CD4-positive, alpha-beta T cell treated with Interleukin-15 for 1 hour (primary cell): ENCODE results near the gene APPBP2.
"Not testable (repeated sequence)": the region's sequence is repeated elsewhere in the genome, so short reads cannot be mapped to it uniquely, and the experiment has no call there.

ENCODE experiments used
- DNase-seq: peaks from one replicate; pipeline ENCODE4 v3.0.0-alpha.2; 2020

Gene APPBP2

GRCh38 chr17:60525685-60526514, at the start of gene APPBP2:
TSS of gene APPBP2 (minus strand) at chr17:60526242. CDS start at chr17:60525931, 311 bp downstream.
- DNase-seq = peak; percentile 66

GRCh38 chr17:60573236-60574051, 47.4 kb upstream of the APPBP2 start:
- DNase-seq = no peak

- DNase-seq = no peak
These were observed 39.2 kb upstream of the APPBP2 start for GRCh38 chr17:60565233-60565632.

GRCh38 chr17:60563743-60564142, 37.7 kb upstream of the APPBP2 start:
- no peak for DNase-seq

- DNase-seq = no peak
These were observed 36.4 kb upstream of the APPBP2 start for GRCh38 chr17:60562421-60562820.

- DNase-seq = no peak
These were observed 34.8 kb upstream of the APPBP2 start for GRCh38 chr17:60560860-60561257.

- DNase-seq = no peak
These were observed 34.2 kb upstream of the APPBP2 start for GRCh38 chr17:60559995-60560859.

GRCh38 chr17:60559659-60559994, 33.6 kb upstream of the APPBP2 start:
- DNase-seq = no peak

- DNase-seq = no peak
These were observed 31.8 kb upstream of the APPBP2 start for GRCh38 chr17:60557805-60558204.

- no peak for DNase-seq
These were observed 29.7 kb upstream of the APPBP2 start for GRCh38 chr17:60555786-60556185.

- DNase-seq = no peak
These were observed 28.3 kb upstream of the APPBP2 start for GRCh38 chr17:60554377-60554788.

GRCh38 chr17:60552255-60552654, 26.2 kb upstream of the APPBP2 start:
- not testable (repeated sequence) for DNase-seq

GRCh38 chr17:60548990-60549389, 22.9 kb upstream of the APPBP2 start:
- DNase-seq = no peak

- no peak for DNase-seq
These were observed 19.6 kb upstream of the APPBP2 start for GRCh38 chr17:60545465-60546191.

GRCh38 chr17:60542071-60542470, 16.0 kb upstream of the APPBP2 start:
- no peak for DNase-seq

- no peak for DNase-seq
These were observed 14.4 kb upstream of the APPBP2 start for GRCh38 chr17:60540460-60540859.

GRCh38 chr17:60539807-60540206, 13.8 kb upstream of the APPBP2 start:
- DNase-seq = no peak

GRCh38 chr17:60538726-60539125, 12.7 kb upstream of the APPBP2 start:
- no peak for DNase-seq

GRCh38 chr17:60535382-60536279, 9.6 kb upstream of the APPBP2 start:
- no peak for DNase-seq

- no peak for DNase-seq
These were observed 8.6 kb upstream of the APPBP2 start for GRCh38 chr17:60534613-60535157.

- no peak for DNase-seq
These were observed 8.0 kb upstream of the APPBP2 start for GRCh38 chr17:60534010-60534555.
